ENCODE data around the gene ETV3L.
"Not testable (repeated sequence)": the region's sequence is repeated elsewhere in the genome, so short reads cannot be mapped to it uniquely, and the experiment has no call there.

ETV3L gene

GRCh38 chr1:157085421-157085820 lies 14.2 kb downstream of the ETV3L start:
- H3K27ac ChIP-seq (ENCODE audit: low read depth, low read length), result no peak overlapping the region
- no peak overlapping the region for H3K4me3 ChIP-seq (ENCODE audit: low read length)
- H3K9ac ChIP-seq (ENCODE audit: low read length), result no peak overlapping the region
- no peaks in the 10 kb centered on the region for H3K27me3 ChIP-seq (ENCODE audit: control insufficient read depth, insufficient read depth, low read length)
- no peaks in the 10 kb centered on the region for H3K36me3 ChIP-seq (ENCODE audit: control insufficient read depth, insufficient read depth, low read length)
- H3K4me1 ChIP-seq (ENCODE audit: control insufficient read depth, insufficient read depth, low read length), result no peaks in the 10 kb centered on the region

GRCh38 chr1:157084720-157085119 lies 14.9 kb downstream of the ETV3L start:
- Histone ChIP-seq H3K27ac (ENCODE audit: low read depth, low read length) (no peak overlapping the region), H3K9ac (ENCODE audit: low read length) (no peak overlapping the region), H3K4me1 (ENCODE audit: control insufficient read depth, insufficient read depth, low read length) (no peaks in the 10 kb centered on the region), H3K27me3 (ENCODE audit: control insufficient read depth, insufficient read depth, low read length) (no peaks in the 10 kb centered on the region), H3K4me3 (ENCODE audit: low read length) (no peak overlapping the region), H3K36me3 (ENCODE audit: control insufficient read depth, insufficient read depth, low read length) (no peaks in the 10 kb centered on the region)

GRCh38 chr1:157081707-157082106 lies 17.9 kb downstream of the ETV3L start:
- no peak overlapping the region for H3K4me3 ChIP-seq (ENCODE audit: low read length)
- H3K36me3 ChIP-seq (ENCODE audit: control insufficient read depth, insufficient read depth, low read length), result no peaks in the 10 kb centered on the region
- H3K27ac ChIP-seq (ENCODE audit: low read depth, low read length), result no peak overlapping the region
- H3K27me3 ChIP-seq (ENCODE audit: control insufficient read depth, insufficient read depth, low read length), result no peaks in the 10 kb centered on the region
- H3K4me1 ChIP-seq (ENCODE audit: control insufficient read depth, insufficient read depth, low read length), result no peaks in the 10 kb centered on the region
- no peak overlapping the region for H3K9ac ChIP-seq (ENCODE audit: low read length)

- Histone ChIP-seq H3K4me1 (ENCODE audit: control insufficient read depth, insufficient read depth, low read length) (no peaks in the 10 kb centered on the region), H3K4me3 (ENCODE audit: low read length) (no peak overlapping the region), H3K9ac (ENCODE audit: low read length) (no peak overlapping the region), H3K27ac (ENCODE audit: low read depth, low read length) (no peak overlapping the region), H3K36me3 (ENCODE audit: control insufficient read depth, insufficient read depth, low read length) (no peaks in the 10 kb centered on the region), H3K27me3 (ENCODE audit: control insufficient read depth, insufficient read depth, low read length) (no peaks in the 10 kb centered on the region)
These were observed 18.9 kb downstream of the ETV3L start for GRCh38 chr1:157080714-157081113.

- no peaks in the 10 kb centered on the region for H3K27me3 ChIP-seq (ENCODE audit: control insufficient read depth, insufficient read depth, low read length)
- H3K4me3 ChIP-seq (ENCODE audit: low read length), result no peak overlapping the region
- H3K36me3 ChIP-seq (ENCODE audit: control insufficient read depth, insufficient read depth, low read length), result no peaks in the 10 kb centered on the region
- no peak overlapping the region for H3K27ac ChIP-seq (ENCODE audit: low read depth, low read length)
- H3K9ac ChIP-seq (ENCODE audit: low read length), result no peak overlapping the region
- H3K4me1 ChIP-seq (ENCODE audit: control insufficient read depth, insufficient read depth, low read length), result no peaks in the 10 kb centered on the region
These were observed 22.2 kb downstream of the ETV3L start for GRCh38 chr1:157077394-157077793.

GRCh38 chr1:157073944-157074685 lies 25.5 kb downstream of the ETV3L start:
- Histone ChIP-seq H3K36me3 (ENCODE audit: control insufficient read depth, insufficient read depth, low read length) (no peaks in the 10 kb centered on the region), H3K9ac (ENCODE audit: low read length) (no peak overlapping the region), H3K4me3 (ENCODE audit: low read length) (peak overlapping the region; percentile 29), H3K27ac (ENCODE audit: low read depth, low read length) (no peak overlapping the region), H3K27me3 (ENCODE audit: control insufficient read depth, insufficient read depth, low read length) (no peaks in the 10 kb centered on the region), H3K4me1 (ENCODE audit: control insufficient read depth, insufficient read depth, low read length) (no peaks in the 10 kb centered on the region)

- H3K27ac ChIP-seq (ENCODE audit: low read depth, low read length), result no peak overlapping the region
- H3K4me1 ChIP-seq (ENCODE audit: control insufficient read depth, insufficient read depth, low read length), result no peaks in the 10 kb centered on the region
- H3K4me3 ChIP-seq (ENCODE audit: low read length), result no peak overlapping the region
- no peaks in the 10 kb centered on the region for H3K36me3 ChIP-seq (ENCODE audit: control insufficient read depth, insufficient read depth, low read length)
- H3K9ac ChIP-seq (ENCODE audit: low read length), result no peak overlapping the region
- H3K27me3 ChIP-seq (ENCODE audit: control insufficient read depth, insufficient read depth, low read length), result no peaks in the 10 kb centered on the region
These were observed 30.0 kb downstream of the ETV3L start for GRCh38 chr1:157069601-157070000.

GRCh38 chr1:157059241-157059640 lies 40.4 kb downstream of the ETV3L start:
- not testable (repeated sequence) for H3K4me1 ChIP-seq (ENCODE audit: control insufficient read depth, insufficient read depth, low read length); H3K36me3 ChIP-seq (ENCODE audit: control insufficient read depth, insufficient read depth, low read length); H3K9ac ChIP-seq (ENCODE audit: low read length); H3K27ac ChIP-seq (ENCODE audit: low read depth, low read length); H3K4me3 ChIP-seq (ENCODE audit: low read length); H3K27me3 ChIP-seq (ENCODE audit: control insufficient read depth, insufficient read depth, low read length)

GRCh38 chr1:157056269-157056668 lies 43.3 kb downstream of the ETV3L start:
- H3K4me1 ChIP-seq (ENCODE audit: control insufficient read depth, insufficient read depth, low read length), result no peaks in the 10 kb centered on the region
- H3K27me3 ChIP-seq (ENCODE audit: control insufficient read depth, insufficient read depth, low read length), result no peaks in the 10 kb centered on the region
- H3K4me3 ChIP-seq (ENCODE audit: low read length), result no peak overlapping the region
- no peaks in the 10 kb centered on the region for H3K36me3 ChIP-seq (ENCODE audit: control insufficient read depth, insufficient read depth, low read length)
- no peak overlapping the region for H3K27ac ChIP-seq (ENCODE audit: low read depth, low read length)
- H3K9ac ChIP-seq (ENCODE audit: low read length), result no peak overlapping the region

- not testable (repeated sequence) for H3K27me3 ChIP-seq (ENCODE audit: control insufficient read depth, insufficient read depth, low read length); H3K9ac ChIP-seq (ENCODE audit: low read length); H3K27ac ChIP-seq (ENCODE audit: low read depth, low read length); H3K4me3 ChIP-seq (ENCODE audit: low read length); H3K36me3 ChIP-seq (ENCODE audit: control insufficient read depth, insufficient read depth, low read length); H3K4me1 ChIP-seq (ENCODE audit: control insufficient read depth, insufficient read depth, low read length)
These were observed 43.9 kb downstream of the ETV3L start for GRCh38 chr1:157055729-157056128.

- Histone ChIP-seq H3K27ac (ENCODE audit: low read depth, low read length) (no peak overlapping the region), H3K4me1 (ENCODE audit: control insufficient read depth, insufficient read depth, low read length) (no peaks in the 10 kb centered on the region), H3K36me3 (ENCODE audit: control insufficient read depth, insufficient read depth, low read length) (no peaks in the 10 kb centered on the region), H3K9ac (ENCODE audit: low read length) (no peak overlapping the region), H3K27me3 (ENCODE audit: control insufficient read depth, insufficient read depth, low read length) (no peaks in the 10 kb centered on the region), H3K4me3 (ENCODE audit: low read length) (no peak overlapping the region)
These were observed 48.8 kb downstream of the ETV3L start for GRCh38 chr1:157050836-157051235.

GRCh38 chr1:157047062-157047410 lies 52.6 kb downstream of the ETV3L start:
- peaks cover 22% of the 10 kb centered on the region for H3K4me1 ChIP-seq (ENCODE audit: control insufficient read depth, insufficient read depth, low read length)
- H3K27me3 ChIP-seq (ENCODE audit: control insufficient read depth, insufficient read depth, low read length), result no peaks in the 10 kb centered on the region
- no peaks in the 10 kb centered on the region for H3K36me3 ChIP-seq (ENCODE audit: control insufficient read depth, insufficient read depth, low read length)
- no peak overlapping the region for H3K4me3 ChIP-seq (ENCODE audit: low read length)
- H3K27ac ChIP-seq (ENCODE audit: low read depth, low read length), result no peak overlapping the region
- no peak overlapping the region for H3K9ac ChIP-seq (ENCODE audit: low read length)

Data from rectal smooth muscle tissue (tissue), 1 donor.